MM.1S (cell line): Measurements from ENCODE around the gene RRH.

Experiments used
- DNase-seq: peaks from one replicate; pipeline ENCODE4 v3.0.0-alpha.2; 2015
- H2AFZ ChIP-seq: fragments of 300-600 bp; sonication (generic); 2 replicates; pipeline ENCODE4 v1.6.0; 2016; ENCODE audit warnings: antibody characterized with exemption, low read length
- H3F3A ChIP-seq: fragments of 300-600 bp; sonication (generic); 2 replicates; pipeline ENCODE4 v1.6.1; 2016; ENCODE audit warnings: mild to moderate bottlenecking, antibody characterized with exemption, low read length, moderate library complexity, mixed read lengths; ENCODE audit not compliant: insufficient read depth
- H3K27ac ChIP-seq: fragments of 300-600 bp; sonication (generic); 2 replicates; pipeline ENCODE4 v1.5.1; 2016; ENCODE audit warnings: mild to moderate bottlenecking, low read length
- H3K27me3 ChIP-seq: fragments of 300-600 bp; sonication (generic); replicated peaks from 2 replicates; pipeline ENCODE4 v1.6.0; 2016; ENCODE audit warnings: low read length; ENCODE audit not compliant: insufficient read depth
- H3K36me3 ChIP-seq: fragments of 300-600 bp; sonication (generic); replicated peaks from 2 replicates; pipeline ENCODE4 v1.6.1; 2016; ENCODE audit warnings: mild to moderate bottlenecking, low read length, mixed read lengths; ENCODE audit not compliant: insufficient read depth
- H3K4me1 ChIP-seq: fragments of 300-600 bp; sonication (generic); 2 replicates; pipeline ENCODE4 v1.6.1; 2016; ENCODE audit warnings: low read length, mixed read lengths
- H3K4me2 ChIP-seq: fragments of 300-600 bp; sonication (generic); 2 replicates; pipeline ENCODE4 v1.6.0; 2016; ENCODE audit warnings: low read depth, low read length
- H3K4me3 ChIP-seq: fragments of 300-600 bp; sonication (generic); 2 replicates; pipeline ENCODE4 v1.5.1; 2016; ENCODE audit warnings: low read length, mixed read lengths
- H3K79me2 ChIP-seq: fragments of 300-600 bp; sonication (generic); 2 replicates; pipeline ENCODE4 v1.6.1; 2016; ENCODE audit warnings: mixed run types, low read length, mixed read lengths
- H3K9ac ChIP-seq: fragments of 300-600 bp; sonication (generic); 2 replicates; pipeline ENCODE4 v1.6.1; 2016; ENCODE audit warnings: low read length, mixed read lengths
- H3K9me2 ChIP-seq: fragments of 300-600 bp; sonication (generic); replicated peaks from 2 replicates; pipeline ENCODE4 v1.6.1; 2016; ENCODE audit warnings: mild to moderate bottlenecking, low read length, mixed read lengths; ENCODE audit not compliant: insufficient read depth
- H3K9me3 ChIP-seq: fragments of 300-600 bp; sonication (generic); replicated peaks from 2 replicates; pipeline ENCODE4 v1.6.1; 2016; ENCODE audit warnings: mild to moderate bottlenecking, low read length, mixed read lengths; ENCODE audit not compliant: insufficient read depth
- H4K20me1 ChIP-seq: fragments of 300-600 bp; sonication (generic); 2 replicates; pipeline ENCODE4 v1.6.1; 2016; ENCODE audit warnings: mild to moderate bottlenecking, low read length, moderate library complexity, mixed read lengths; ENCODE audit not compliant: insufficient read depth
- EZH2 ChIP-seq: fragments of 300-600 bp; sonication (generic); optimal IDR thresholded peaks from 2 replicates; pipeline ENCODE3; 2017; ENCODE audit warnings: low read depth, mild to moderate bottlenecking, antibody characterized with exemption, low read length, mixed read lengths
- EZH2phosphoT487 ChIP-seq: fragments of 300-600 bp; sonication (generic); IDR thresholded peaks from 2 replicates; pipeline ENCODE4 v1.6.1; 2018; ENCODE audit warnings: antibody characterized with exemption, low read length
- TF ChIP-seq, protein P1 (sequence below): fragments of 300-600 bp; sonication (generic); IDR thresholded peaks from 2 replicates; pipeline ENCODE4 v1.5.1; 2016; ENCODE audit warnings: antibody characterized with exemption, low read length, mixed read lengths

RRH gene

DNA sequence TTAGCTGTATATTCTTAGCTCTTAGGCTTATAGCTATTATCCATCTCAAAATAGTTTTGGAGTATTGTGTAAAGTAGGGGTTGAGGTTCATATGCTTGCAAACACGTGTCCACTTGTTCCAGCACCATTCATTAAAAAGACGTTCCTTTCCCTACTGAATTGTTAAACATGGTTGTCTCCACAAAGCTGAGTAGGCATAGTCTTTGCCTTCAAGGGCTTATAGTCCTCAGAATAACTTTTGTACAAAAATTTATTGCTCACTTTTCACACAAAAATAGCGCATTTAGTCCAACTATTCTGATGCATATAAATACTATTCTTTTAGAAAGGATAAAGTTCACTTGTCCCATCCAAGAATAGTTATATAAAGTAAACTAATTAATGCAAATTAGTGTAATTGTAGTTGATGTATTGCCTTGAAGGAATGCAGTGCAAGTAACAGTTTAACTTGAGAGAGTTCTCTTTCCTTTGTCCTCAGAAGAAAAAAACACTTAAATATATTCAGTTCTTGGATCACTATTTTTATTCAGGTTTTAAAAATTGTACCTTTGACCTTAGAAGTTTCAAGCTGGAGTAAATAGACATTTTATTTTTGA is 34.2 kb downstream of the RRH start:
- no peak for DNase-seq

DNA sequence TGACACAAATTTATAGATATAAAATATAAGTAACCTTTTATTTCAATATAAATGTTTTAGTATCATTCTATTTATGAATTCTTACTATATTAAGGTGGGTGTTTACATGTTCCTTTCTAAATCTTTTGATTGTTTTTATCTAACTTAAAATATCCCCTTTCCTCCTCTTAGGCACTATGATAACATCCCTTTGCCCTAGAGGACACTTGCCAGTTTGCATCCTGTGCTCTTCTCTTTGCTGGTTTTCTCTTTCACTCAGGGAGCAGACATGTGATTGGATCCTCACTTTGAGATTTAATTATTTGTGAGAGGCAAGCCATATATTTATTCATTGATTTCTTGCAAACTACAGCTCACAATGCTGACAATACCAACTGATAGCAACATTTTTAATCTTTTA is 36.4 kb downstream of the RRH start:
- Histone ChIP-seq H3K27me3 (no peaks in the 10 kb centered on the region), H3K27ac (no peak overlapping the region), H3K4me2 (no peak overlapping the region), H3K4me3 (no peak overlapping the region), H3K9me3 (no peaks in the 10 kb centered on the region), H3K79me2 (no peaks in the 10 kb centered on the region), H3K9ac (no peak overlapping the region), H3F3A (no peaks in the 10 kb centered on the region), H3K4me1 (no peaks in the 10 kb centered on the region), H3K9me2 (no peaks in the 10 kb centered on the region), H3K36me3 (no peaks in the 10 kb centered on the region), H2AFZ (no peak overlapping the region), H4K20me1 (no peaks in the 10 kb centered on the region)
- DNase-seq, result no peak
- TF ChIP-seq, protein P1, sequence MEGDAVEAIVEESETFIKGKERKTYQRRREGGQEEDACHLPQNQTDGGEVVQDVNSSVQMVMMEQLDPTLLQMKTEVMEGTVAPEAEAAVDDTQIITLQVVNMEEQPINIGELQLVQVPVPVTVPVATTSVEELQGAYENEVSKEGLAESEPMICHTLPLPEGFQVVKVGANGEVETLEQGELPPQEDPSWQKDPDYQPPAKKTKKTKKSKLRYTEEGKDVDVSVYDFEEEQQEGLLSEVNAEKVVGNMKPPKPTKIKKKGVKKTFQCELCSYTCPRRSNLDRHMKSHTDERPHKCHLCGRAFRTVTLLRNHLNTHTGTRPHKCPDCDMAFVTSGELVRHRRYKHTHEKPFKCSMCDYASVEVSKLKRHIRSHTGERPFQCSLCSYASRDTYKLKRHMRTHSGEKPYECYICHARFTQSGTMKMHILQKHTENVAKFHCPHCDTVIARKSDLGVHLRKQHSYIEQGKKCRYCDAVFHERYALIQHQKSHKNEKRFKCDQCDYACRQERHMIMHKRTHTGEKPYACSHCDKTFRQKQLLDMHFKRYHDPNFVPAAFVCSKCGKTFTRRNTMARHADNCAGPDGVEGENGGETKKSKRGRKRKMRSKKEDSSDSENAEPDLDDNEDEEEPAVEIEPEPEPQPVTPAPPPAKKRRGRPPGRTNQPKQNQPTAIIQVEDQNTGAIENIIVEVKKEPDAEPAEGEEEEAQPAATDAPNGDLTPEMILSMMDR, result no peak
- TF ChIP-seq EZH2 (no peak), EZH2phosphoT487 (no peak)

More for the DNA sequence above, 34.2 kb downstream of the RRH start:
- no peak overlapping the region for H3K4me2 ChIP-seq
- H3K27me3 ChIP-seq, result no peaks in the 10 kb centered on the region
- H3K9ac ChIP-seq, result no peak overlapping the region
- H4K20me1 ChIP-seq, result no peaks in the 10 kb centered on the region
- H3K9me3 ChIP-seq, result no peaks in the 10 kb centered on the region
- no peak overlapping the region for H3K27ac ChIP-seq
- TF ChIP-seq, protein P1, result no peak
- TF ChIP-seq EZH2 (no peak), EZH2phosphoT487 (no peak)
- H3K4me3 ChIP-seq, result no peak overlapping the region
- H3F3A ChIP-seq, result no peaks in the 10 kb centered on the region
- H3K79me2 ChIP-seq, result no peaks in the 10 kb centered on the region
- H3K4me1 ChIP-seq, result no peaks in the 10 kb centered on the region
- no peaks in the 10 kb centered on the region for H3K36me3 ChIP-seq
- H3K9me2 ChIP-seq, result no peaks in the 10 kb centered on the region
- no peak overlapping the region for H2AFZ ChIP-seq

DNA sequence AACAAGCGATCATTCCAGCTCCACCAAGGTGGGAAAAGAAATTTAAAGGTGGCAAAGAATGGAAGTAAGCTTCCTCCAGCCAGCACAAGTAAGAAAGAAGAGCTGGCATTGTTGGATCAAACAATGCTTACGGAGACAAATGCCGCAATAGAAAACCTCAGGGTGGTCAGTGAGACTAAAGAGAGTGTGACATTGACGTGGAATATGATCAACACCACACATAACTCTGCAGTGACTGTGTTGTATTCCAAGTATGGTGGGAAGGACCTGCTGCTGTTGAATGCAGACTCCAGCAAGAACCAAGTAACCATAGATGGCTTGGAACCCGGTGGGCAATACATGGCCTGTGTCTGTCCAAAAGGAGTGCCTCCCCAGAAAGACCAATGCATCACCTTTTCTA is 42.3 kb downstream of the RRH start:
- H4K20me1 ChIP-seq, result no peaks in the 10 kb centered on the region
- H3K9me3 ChIP-seq, result no peaks in the 10 kb centered on the region
- H3K36me3 ChIP-seq, result no peaks in the 10 kb centered on the region
- no peaks in the 10 kb centered on the region for H3K79me2 ChIP-seq
- TF ChIP-seq EZH2 (no peak), EZH2phosphoT487 (no peak)
- TF ChIP-seq, protein P1, result no peak
- no peak overlapping the region for H3K27ac ChIP-seq
- no peaks in the 10 kb centered on the region for H3K27me3 ChIP-seq
- H3K4me2 ChIP-seq, result no peak overlapping the region
- no peak overlapping the region for H3K9ac ChIP-seq
- H2AFZ ChIP-seq, result no peak overlapping the region
- H3K4me1 ChIP-seq, result no peaks in the 10 kb centered on the region
- H3K4me3 ChIP-seq, result no peak overlapping the region
- DNase-seq, result no peak
- H3K9me2 ChIP-seq, result no peaks in the 10 kb centered on the region
- no peaks in the 10 kb centered on the region for H3F3A ChIP-seq
